ENCODE data around the gene CCL17.

CCL17 gene

DNA sequence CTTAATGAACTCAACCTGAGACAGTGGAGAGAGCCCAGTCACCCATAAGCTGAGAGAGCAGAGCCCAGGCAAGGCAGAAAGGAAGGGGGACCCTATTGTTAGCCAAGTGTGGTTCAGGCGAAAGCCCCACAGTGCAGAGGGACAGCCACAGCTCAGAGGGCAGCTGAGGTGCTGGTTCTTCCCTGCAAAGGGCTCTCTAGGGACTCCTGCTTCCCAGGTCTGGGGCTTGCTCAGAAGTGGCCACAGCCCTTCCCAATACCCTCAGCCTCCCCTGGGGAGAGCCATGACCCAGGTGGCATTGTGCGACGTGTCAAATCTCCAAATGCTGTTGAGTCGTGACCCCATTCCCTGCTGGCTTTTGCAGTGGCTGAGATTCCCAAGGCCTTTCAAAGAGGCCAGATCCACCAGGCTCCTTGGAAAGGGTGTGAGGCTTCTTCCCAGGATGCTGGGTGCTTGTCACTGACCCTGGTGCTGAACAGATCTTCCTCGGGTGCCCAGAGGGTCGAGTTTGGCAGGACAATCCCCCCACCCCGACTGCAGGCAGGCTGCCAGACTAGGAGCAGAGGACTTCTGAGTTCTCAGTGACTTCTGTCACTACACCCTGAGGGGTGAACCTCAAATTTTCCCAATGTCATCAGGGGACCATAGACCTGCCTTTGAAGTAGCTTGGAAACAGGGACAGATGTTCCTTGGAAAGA is 2.5 kb upstream of the CCL17 start:
- no peak for DNase-seq

DNA sequence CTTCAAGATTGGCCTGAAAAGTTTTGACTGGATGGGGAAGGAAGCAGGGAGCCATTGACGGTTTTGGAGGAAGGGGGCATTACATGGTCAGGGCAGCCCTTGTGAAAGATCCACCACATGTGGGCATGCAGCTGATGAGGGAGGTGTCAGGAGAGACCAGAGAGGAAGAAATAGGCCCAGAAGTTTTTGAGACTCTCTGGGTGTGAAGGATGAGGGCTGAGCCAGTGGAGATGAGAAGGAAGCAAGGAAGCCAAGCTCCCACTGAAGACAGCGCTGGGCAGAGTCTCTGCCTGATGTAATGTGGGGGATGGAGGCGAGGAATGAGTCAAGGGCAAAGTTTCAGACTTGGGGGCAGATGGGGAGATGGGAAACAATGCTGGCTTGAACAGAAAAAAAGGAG is 530 bp downstream of the CCL17 start:
- no peak for DNase-seq

DNA sequence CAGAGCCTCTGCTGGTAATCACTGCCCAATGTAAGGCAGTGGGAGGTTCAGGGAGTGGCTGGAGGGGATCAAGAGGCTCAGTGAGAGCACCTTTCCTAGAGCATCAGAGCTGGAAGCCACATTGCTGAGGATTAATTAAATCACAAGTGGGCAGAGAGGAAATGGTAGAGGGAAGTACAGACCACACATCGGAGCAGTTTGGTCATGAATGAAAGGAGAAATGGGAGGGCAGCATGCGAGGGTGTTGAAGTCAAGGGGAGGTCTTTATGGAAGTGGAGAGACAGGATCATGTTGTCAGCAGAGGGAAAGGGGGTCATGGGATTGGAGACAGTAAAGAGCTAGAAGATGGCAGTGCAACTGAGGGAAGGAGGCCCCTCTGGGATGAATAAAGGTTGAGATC is 2.3 kb downstream of the CCL17 start:
- no peak for DNase-seq

DNA sequence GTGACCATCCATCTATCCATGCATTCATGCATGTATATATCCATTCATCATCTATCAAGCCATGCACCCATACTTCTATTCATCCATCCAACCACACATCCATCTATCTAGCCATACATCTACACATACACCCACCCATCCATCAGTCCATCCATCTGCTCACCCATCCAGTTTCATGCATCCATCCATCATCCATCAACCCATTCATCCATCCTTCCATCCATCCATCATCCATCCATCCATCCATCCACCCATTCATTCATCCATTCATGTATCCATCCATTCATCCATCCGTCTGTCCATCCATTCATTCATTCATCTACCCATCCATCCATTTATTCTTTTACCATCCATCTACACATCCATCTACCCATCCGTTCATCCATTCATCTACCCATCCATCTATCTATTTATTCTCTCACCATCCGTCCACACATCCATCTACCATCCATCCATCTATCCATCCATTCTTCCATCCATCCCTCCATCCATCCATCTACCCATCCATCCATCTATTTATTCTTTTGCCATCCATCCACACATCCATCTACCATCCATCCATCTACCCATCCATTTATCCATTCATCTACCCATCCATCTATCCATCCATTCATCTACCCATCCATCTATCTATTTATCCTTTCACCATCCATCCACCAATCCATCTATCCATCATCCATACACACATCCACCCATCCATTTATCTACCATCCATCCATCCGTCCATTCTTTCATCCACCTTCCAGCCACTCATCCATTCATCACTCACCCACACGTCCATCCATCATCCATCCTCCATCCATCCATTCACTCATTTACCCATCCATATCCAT is 3.2 kb downstream of the CCL17 start:
- no peak for DNase-seq

DNA sequence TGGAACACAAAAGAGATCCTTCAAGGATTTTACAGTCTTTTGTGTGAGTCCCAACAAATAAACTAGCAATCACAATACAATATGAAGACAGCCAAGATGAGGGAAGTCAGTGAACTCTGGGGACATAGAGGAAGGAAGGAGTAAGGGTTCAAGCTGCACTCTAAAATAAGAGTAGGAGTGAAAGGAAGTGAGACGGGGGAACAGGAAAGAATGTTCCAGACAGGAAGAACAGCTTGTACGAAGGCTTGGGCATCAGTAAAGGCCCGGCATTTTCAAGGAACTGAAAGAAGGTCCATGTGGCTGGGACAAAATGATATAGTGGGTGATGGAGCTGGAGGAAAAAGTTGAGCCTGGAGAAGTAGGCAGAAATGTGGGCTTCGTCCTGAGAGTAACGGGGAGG is 4.5 kb downstream of the CCL17 start:
- DNase-seq = no peak

DNA sequence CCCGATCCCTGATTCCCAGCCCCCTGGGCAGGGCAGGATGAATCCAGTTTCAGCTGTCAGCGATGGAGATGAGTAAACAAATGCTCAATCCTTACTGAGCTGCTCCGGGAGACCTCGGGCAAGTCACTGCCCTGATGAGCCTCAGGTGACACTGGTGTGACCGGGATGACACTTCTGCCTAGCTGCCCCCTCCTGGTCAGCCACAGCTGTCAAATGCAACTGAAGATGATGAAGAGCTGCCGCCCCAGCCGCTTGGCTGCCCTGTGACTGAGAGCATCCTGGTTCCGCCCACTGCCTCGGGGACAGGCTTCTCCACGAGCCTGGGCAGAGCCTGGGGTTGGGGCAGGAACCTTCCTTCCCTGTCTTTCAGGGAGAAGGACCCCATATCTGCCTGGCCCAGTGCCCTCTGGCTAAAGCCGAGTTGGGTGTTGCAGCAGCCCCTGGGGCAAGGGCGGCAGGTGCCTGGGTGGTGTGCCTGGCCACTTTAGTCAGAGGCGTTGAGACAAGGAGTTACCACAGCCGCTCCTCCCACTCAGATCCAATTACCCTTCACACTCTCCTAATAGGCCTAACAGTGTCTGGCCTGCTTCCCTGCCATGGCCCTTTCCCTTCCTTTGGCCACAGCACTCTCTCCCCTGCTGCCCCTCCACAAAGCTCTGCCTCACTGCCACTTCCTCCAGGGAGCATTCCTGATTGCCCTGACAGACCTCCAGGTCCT is 5.5 kb downstream of the CCL17 start:
- no peak for DNase-seq

DNA sequence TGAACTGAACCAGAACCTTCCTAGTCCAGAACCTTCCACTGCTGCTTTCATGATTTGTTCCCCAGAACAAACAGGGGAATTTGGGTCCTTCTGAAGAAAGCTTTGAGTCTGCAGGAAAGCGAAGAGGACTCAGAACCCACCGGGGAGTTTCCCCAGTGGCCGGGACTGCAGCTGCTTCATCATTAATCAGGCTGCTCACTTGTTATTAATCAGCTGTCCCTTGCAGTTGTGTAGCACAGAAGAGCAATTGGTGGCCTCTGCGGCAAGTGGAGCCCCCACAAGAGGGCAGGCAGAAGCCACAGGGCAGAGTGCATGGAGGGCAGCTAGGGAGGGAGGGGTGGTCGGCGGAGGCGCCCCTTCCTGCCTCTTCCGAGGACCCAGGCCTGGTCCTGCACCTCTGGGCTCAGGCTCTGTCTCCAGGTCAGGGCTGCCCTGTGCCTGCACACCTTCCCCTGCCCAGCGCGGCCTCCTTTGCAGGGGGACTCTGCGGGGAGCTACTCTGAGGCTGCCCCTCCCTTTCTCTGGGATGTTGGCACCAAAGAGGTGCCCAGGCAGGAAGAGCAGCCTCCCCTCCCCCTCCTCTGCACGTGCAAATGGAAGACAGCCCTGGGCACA is 6.9 kb downstream of the CCL17 start:
- DNase-seq = no peak

DNA sequence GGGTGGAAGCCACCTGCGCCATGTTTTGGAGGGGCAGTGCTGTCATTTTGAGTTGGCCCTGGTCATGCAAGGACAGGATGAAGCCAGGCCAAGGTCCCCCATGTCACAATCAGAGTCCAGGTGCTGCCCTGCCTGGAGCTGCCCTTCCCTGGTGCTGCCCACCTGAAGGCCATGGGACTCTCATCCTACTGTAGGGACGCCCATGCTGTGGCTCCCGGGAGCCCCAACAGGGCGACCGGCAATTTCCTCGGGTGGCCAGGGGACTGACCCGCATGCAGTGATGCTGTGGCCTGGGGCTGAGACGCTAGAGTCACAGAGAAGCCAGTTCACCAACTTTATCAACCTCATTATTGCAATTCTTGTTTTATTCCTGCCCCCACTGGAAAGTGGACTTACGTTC is 8.0 kb downstream of the CCL17 start:
- no peak for DNase-seq

DNA sequence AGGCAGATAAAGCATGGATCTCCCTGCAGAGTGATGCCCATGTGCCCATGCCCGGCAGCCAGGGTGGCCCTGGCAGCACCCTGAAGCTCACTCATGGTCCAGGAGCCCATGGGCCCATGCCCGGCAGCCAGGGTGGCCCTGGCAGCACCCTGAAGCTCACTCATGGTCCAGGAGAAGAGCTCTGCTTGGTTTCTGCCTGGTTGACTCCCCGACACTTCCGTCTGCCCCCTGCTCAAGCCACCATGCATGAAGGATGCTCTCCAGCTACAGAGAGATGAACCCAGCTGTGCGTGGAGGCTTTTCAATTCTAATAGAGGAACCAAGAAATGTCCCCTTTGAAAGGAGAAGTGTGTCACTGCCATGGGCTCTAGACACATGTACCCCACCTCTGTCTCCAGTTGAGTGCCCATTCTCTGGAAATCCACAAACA is 8.7 kb downstream of the CCL17 start:
- DNase-seq = no peak

DNA sequence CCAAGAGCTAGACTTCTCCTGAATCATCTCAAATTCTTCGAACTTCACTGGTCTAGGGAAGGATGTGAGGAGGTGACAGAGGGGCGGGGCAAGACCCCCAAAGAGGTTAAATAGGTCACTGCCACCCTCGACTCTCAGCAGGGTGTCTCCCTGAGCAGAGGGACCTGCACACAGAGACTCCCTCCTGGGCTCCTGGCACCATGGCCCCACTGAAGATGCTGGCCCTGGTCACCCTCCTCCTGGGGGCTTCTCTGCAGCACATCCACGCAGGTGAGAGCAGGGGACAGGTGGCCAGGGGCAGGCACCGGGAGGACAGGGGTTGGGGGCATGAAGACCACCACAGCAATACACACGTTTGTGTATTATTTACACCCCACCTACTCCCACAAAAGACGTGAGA is 9.2 kb downstream of the CCL17 start:
- DNase-seq = no peak

DNA sequence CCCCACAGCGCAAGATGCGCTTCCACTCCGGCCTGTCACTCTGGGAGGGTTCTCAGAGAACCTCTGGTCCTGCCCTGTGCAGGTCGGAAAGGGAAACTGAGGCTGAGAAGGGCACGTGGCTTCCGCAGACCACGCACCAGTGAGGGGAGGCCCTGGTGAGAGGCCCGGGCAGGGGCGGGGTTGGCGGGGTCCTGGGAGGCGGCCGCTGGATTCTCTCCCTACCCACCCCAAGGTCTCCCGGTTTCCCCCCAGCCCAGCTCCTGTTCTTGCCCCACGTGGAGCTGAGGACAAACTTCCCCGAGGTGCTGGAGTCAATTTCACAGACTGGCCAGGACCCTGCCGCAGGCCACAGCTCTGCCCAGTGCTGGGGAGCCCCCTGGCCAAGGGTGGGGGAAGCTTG is 11.5 kb downstream of the CCL17 start:
- DNase-seq = no peak

DNA sequence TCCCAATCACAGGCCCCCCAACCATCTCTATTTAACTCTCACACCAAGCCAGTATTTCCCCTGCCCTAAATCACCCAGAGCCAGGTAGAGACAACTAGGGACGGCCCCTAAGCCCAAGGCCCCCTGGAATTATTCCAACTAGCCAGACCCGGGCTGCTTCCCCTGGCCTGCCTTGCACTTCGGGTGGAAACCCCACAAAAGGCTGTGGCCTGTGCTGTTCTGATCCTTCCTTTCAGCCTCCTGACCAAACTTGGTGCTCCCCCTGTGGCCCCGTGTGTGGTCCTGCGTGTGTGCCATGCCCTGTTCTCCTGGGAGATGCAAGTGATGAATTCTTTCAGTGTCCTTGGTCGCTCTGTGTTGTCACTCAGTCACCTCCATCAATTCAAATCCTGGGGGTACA is 14.9 kb downstream of the CCL17 start:
- no peak for DNase-seq

DNA sequence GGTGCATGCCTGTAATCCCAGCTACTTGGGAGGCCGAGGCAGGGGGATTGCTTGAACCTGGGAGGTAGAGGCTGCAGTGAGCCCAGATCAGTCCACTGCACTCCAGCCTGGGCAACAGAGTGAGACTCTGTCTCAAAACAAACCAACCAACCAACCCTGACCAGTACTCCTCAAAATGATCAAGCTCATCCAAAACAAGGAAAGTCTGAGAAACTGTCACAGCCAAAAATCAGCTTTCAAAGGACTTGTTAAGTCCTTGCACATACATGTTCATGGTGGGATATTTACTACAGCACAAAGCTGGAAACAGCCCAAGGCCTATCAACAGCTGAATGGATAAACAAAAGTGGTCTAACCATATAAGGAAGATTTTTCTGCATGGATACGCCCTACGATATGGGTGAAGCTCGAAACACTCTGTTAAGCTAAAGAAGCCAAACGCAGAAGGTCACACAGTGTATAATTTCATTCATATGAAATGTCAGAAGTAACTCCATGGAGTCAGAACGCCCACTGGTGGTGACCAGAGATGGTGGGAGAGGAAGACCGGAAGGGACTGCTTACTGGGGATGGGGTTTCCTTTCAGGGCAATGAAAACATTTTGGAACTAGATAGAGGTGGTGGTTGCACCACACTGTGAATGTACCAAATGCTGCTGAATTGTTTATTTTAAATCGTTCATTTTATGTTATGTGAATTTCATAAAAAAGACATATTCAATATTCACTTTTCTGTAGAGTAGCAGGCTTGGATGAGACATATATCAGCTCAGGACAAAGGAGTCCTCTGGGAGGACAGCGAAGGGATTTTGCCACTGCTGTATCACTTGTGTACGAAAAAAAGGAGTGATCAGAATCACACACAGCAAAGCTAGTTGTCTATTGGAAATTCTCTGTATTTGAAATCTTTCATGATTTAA is 17.7 kb downstream of the CCL17 start:
- DNase-seq = peak; percentile 54

DNA sequence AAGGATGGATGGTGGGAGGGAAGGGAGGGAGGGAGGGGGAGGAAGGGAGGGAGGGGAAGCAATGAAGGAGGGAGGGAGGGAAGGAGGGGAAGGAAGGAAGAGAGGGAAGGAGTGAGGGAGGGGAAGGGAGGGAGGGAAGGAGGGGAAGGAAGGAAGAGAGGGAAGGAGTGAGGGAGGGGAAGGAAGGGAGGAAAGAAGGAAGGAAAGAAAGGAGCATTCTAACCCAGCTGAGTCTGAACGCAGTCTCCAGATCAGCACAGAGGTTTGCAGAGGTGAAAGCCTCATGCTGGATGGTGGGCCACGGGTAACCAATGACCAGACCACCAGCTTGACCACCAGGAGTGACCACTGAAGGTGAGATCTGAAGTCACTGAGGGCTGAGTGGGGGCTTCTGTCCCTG is 18.6 kb downstream of the CCL17 start:
- DNase-seq = no peak

DNA sequence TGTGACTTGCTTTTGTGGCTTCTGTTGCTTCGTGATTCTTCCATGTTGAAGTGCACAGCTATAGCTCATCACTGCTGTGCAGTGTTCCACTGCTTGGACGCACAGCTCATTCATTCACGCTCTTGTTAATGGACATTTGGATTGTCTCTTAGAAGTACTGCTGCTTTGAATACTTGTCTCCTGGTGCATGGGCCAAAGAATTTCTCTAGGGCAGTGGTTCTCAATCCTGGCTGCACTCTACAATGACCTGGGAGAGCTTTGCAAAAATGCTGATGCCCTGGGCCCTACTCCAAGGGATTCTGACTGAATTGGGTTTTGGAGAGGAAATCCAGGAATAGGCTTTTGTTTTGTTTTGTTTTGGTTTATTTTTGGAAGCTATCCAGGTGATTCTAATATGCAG is 20.0 kb downstream of the CCL17 start:
- DNase-seq = no peak

DNA sequence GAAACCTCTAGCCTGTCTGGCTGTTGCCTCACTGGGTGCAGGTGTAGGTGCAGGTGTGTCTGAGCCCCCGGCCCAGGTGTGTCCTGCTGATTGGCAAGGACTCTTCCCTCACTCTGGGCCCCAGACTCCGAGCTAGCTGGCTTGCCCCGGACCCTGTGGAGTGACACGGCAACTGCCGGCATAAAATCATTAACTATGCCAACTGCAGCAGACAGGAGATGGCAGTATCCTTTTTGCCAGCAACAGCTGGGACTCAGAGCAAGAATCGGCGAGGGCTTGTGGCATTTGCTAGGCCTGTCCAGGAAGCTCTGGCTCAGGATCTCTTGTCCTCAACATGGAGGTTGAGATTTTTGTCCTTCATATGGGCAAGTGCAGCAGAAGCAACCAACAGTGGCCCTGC is 21.8 kb downstream of the CCL17 start:
- DNase-seq = no peak

DNA sequence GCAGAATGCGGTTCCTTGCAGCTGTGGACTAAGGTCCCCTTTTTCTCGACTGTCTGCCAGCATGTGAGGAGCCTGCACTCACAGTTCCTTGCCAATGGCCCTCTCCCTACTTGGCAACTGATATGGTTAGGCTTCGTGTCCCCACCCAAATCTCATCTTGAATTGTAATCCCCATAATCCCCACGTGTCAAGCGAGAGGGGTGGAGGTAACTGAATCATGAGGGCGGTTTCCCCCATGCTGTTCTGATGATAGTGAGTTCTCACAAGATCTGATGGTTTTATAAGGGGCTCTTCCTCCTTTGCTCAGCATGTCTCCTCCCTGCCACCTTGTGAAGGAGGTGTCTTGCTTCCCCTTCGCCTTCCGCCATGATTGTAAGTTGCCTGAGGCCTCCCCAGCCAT is 22.7 kb downstream of the CCL17 start:
- DNase-seq = no peak

DNA sequence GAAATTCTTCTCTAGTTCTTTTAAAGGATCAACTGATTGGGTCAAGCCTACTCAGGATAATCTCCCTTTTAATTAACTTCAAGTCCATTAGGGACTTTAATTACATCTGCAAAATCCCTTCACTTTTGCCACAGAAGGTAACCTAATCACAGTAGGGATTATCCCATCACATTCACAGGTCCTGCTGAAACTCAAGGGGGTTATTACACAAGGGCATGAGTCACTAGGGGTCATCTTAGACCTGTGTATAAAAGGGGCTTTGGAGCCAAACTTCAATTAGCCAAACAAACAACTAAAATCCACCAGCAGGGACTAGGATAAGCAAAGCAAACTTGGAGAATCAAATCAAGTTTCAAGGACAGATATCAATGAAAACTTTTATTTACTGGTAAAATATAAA is 23.3 kb downstream of the CCL17 start:
- peak; percentile 5 for DNase-seq

DNA sequence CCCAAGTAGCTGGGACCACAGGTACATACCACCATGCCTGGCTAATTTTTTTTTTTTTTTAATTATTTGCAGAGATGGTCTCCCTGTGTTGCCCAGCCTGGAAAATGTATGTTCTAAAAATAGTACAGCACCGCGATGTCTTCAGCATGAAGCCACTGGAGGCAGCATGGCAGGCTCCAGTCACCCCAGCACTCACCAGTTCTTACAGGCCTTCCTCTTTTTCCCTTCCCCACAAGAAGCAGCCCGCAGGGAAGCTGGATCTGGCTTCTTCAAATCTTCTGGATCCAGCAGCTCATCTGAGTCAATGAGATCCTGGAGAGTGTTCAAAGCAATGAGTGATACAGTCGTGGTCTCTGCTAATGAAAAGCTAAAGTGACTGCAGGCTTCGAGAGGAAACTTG is 26.4 kb downstream of the CCL17 start:
- no peak for DNase-seq

DNA sequence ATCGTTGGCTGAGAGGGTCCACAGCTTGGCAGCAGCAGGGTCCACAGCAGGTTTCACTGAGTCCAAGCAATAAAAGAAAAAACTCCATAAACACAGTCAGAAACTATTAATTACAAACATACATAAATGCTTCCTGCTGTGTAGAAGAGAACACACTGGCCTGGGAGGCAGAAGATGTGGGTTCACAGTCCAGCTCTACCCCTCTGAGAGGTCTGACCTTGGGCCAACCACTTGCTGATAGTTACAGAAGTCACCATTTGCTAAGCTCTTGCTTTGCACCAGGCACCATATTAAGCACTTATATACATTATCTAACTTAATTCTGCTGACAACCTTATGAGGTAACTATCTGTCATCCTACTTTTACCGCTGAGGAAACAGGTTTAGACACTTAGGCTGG is 27.9 kb downstream of the CCL17 start:
- no peak for DNase-seq

DNA sequence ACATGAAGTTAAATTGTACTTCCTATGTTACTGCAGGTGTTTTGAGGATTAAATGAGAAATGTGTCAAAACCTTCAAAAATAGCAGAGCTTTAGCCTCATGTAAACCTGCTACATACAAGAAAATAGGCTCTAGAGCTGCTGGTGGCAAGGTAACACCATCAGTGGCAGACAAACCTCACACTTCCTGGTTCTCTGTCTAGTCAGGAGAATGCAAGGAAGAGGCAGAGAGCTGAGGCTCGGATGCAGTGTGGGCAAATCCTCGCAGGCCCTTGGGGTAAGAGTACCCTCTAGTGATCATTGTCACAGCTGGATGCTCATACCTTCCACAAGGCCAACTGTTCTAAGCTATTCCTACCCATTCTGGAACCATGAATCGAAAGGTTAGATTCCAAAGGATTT is 28.4 kb downstream of the CCL17 start:
- no peak for DNase-seq

DNA sequence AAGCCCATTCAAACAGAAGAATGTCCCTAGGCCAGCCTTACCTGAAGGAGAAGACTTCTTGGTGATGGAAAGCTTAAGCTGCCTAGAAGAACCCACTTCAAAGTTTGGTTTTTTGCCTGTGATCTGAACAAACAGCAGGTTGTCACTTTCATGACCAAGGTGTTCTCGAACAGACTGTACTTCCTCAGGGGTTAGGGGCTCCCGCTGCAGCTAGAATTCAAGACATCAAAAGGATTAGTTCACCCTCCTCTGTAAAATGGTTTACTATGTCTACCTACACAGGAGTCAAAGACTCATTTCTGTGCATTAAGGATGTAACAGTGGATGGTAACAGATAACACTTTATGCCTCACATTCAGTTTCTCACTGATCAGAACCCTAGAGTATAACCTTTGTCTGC is 29.4 kb downstream of the CCL17 start:
- DNase-seq = no peak

Data from HCEC 1CT (cell line).